Gastroesophageal sphincter (tissue), 3 donors: Measurements from ENCODE around the gene FAM193B.

Experiments
- CTCF ChIP-seq, 4 experiments: fragments of 200-600 bp in 2 of 4; fragments of 450-650 bp in 2 of 4; sonication (generic) in 1 of 4; IDR thresholded peaks; one replicate each; pipeline ENCODE4 v1.5.1; 2017 to 2019; ENCODE audit warnings: antibody characterized with exemption in 4 of 4, mild to moderate bottlenecking in 2 of 4, moderate library complexity in 2 of 4
- EP300 ChIP-seq: sonication (generic); formaldehyde crosslinking; IDR thresholded peaks from one replicate; pipeline ENCODE4 v1.6.1; 2017; ENCODE audit warnings: antibody characterized with exemption, mild to moderate bottlenecking
- POLR2A ChIP-seq, 2 donors: fragments of 450-650 bp; IDR thresholded peaks; one replicate each; pipeline ENCODE4 v1.6.1; 2017; ENCODE audit warnings: antibody characterized with exemption in 2 of 2, mild to moderate bottlenecking in 2 of 2, moderate library complexity in 1 of 2
- POLR2AphosphoS5 ChIP-seq: sonication (generic); formaldehyde crosslinking; IDR thresholded peaks from one replicate; pipeline ENCODE4 v1.6.1; 2017; ENCODE audit warnings: antibody characterized with exemption

- TF ChIP-seq CTCF (IDR thresholded peaks at IDR 0.05) (no peak), POLR2A (IDR thresholded peaks at IDR 0.05) (no peak), POLR2AphosphoS5 (no peak), EP300 (no peak)
These were observed 44.1 kb upstream of the FAM193B start for GRCh38 chr5:177598477-177598876.
